GM12873 (cell line): ENCODE results near the gene CECR2.

Experiments used
- CTCF ChIP-seq: IDR thresholded peaks from 2 replicates; pipeline ENCODE4 v1.5.1; 2012; ENCODE audit warnings: low read depth, mild to moderate bottlenecking, moderate library complexity, low read length, control low read depth; ENCODE audit not compliant: insufficient read depth; ENCODE audit errors: missing control alignments

CECR2 gene

GRCh38 chr22:17590586-17590985, 221.3 kb downstream of the CECR2 start:
- TF ChIP-seq CTCF = no peak

- TF ChIP-seq CTCF = no peak
Measured at GRCh38 chr22:17592201-17592600, 222.9 kb downstream of the CECR2 start.

GRCh38 chr22:17596226-17596625, 227.0 kb downstream of the CECR2 start:
- no peak for TF ChIP-seq CTCF

GRCh38 chr22:17597217-17597616, 228.0 kb downstream of the CECR2 start:
- TF ChIP-seq CTCF = no peak

- no peak for TF ChIP-seq CTCF
Measured at GRCh38 chr22:17598318-17598717, 229.1 kb downstream of the CECR2 start.

- no peak for TF ChIP-seq CTCF
Measured at GRCh38 chr22:17601031-17601430, 231.8 kb downstream of the CECR2 start.

GRCh38 chr22:17603668-17604067, 234.4 kb downstream of the CECR2 start:
- TF ChIP-seq CTCF = no peak

GRCh38 chr22:17606496-17606895, 237.2 kb downstream of the CECR2 start:
- TF ChIP-seq CTCF = no peak
